Endothelial cell of umbilical vein (primary cell): ENCODE measurements around the gene DIDO1.

ENCODE experiments used
- EZH2 ChIP-seq: IDR thresholded peaks from 2 replicates; pipeline ENCODE4 v1.6.1; 2012; ENCODE audit warnings: borderline replicate concordance, low read depth, mild to moderate bottlenecking, moderate library complexity, low read length, inconsistent platforms; ENCODE audit not compliant: severe bottlenecking
- FOS ChIP-seq: IDR thresholded peaks from 2 replicates; pipeline ENCODE4 v1.6.1; 2011; ENCODE audit warnings: mild to moderate bottlenecking, low read length, moderate library complexity, borderline replicate concordance; ENCODE audit not compliant: insufficient read depth
- JUN ChIP-seq: IDR thresholded peaks from 2 replicates; pipeline ENCODE4 v1.6.1; 2011; ENCODE audit warnings: borderline replicate concordance, low read depth; ENCODE audit not compliant: insufficient read length, insufficient read depth
- MYC ChIP-seq: IDR thresholded peaks from one replicate; pipeline ENCODE4 v1.6.1; 2011; ENCODE audit warnings: mild to moderate bottlenecking, low read depth, low read length
- POLR2A ChIP-seq: IDR thresholded peaks from 2 replicates; pipeline ENCODE4 v1.6.1; 2012; ENCODE audit warnings: low read depth, mild to moderate bottlenecking, control low read depth, low read length
- POLR2AphosphoS5 ChIP-seq: IDR thresholded peaks from 2 replicates; pipeline ENCODE4 v1.6.1; 2012; ENCODE audit warnings: low read depth, mild to moderate bottlenecking, control low read depth, low read length, moderate library complexity; ENCODE audit not compliant: insufficient read depth
- TF ChIP-seq, protein P1 (sequence below), 2 donors: IDR thresholded peaks; 1 replicate in 1 of 2; 2 replicates in 1 of 2; pipeline ENCODE4 v1.5.1; 2011; ENCODE audit warnings: low read length in 2 of 2, mild to moderate bottlenecking in 2 of 2, moderate library complexity in 2 of 2, control low read depth in 1 of 2, inconsistent platforms in 1 of 2, low read depth in 1 of 2; ENCODE audit not compliant: insufficient read depth in 1 of 2; ENCODE audit errors: extremely low read depth in 1 of 2

DNA sequence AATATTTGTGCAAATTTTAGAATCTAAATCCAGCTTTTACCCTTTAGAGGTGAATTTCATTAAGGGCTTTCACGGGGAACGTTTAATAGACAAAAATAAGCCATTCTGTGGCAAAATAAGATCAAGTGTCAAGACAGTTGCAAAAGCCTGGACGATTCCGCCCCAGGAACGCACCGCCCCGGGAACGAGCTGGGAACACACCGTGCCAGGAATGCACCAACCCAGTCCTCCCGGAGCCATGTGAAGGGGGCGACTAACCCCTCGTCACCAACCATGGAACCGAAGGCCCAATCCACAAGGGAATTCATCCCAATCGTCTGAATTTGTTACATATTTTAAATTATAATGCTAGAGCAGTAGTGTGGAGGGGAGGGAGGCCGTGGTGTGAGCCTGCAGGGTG, 43.9 kb downstream of the DIDO1 start:
- TF ChIP-seq POLR2A (no peak), FOS (no peak), JUN (no peak), POLR2AphosphoS5 (no peak), MYC (no peak), EZH2 (no peak)
- TF ChIP-seq, protein P1, sequence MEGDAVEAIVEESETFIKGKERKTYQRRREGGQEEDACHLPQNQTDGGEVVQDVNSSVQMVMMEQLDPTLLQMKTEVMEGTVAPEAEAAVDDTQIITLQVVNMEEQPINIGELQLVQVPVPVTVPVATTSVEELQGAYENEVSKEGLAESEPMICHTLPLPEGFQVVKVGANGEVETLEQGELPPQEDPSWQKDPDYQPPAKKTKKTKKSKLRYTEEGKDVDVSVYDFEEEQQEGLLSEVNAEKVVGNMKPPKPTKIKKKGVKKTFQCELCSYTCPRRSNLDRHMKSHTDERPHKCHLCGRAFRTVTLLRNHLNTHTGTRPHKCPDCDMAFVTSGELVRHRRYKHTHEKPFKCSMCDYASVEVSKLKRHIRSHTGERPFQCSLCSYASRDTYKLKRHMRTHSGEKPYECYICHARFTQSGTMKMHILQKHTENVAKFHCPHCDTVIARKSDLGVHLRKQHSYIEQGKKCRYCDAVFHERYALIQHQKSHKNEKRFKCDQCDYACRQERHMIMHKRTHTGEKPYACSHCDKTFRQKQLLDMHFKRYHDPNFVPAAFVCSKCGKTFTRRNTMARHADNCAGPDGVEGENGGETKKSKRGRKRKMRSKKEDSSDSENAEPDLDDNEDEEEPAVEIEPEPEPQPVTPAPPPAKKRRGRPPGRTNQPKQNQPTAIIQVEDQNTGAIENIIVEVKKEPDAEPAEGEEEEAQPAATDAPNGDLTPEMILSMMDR (IDR thresholded peaks at IDR 0.05; ENCODE audit: extremely low read depth in 1 of 2, insufficient read depth in 1 of 2, low read depth in 1 of 2, low read length in 2 of 2) = no peak
